AG04450 (cell line): ENCODE results near the gene ADORA1. TPM values are rescaled to one million over a fixed set of nuclear protein-coding genes. Genes with fewer than 3 reads are reported as not detected.

ENCODE experiments used
- CTCF ChIA-PET: fragments of 300-600, 350-600 bp; formaldehyde crosslinking; extraction: SDS; loops from one replicate; lab custom pipeline; 2022; ENCODE audit warnings: antibody characterized with exemption, inconsistent platforms; lab: Charles Lee
- POLR2A ChIA-PET: fragments of 350-600 bp; formaldehyde crosslinking; extraction: SDS; loops from one replicate; lab custom pipeline; 2021; ENCODE audit warnings: antibody characterized with exemption, inconsistent platforms; lab: Yijun Ruan, JAX
- DNase-seq: peaks from one replicate; pipeline ENCODE4 v3.0.0-alpha.2; 2011; ENCODE audit warnings: low read depth, low spot score
- H3K27ac ChIP-seq: one replicate; pipeline ENCODE4 v1.5.1; 2012; ENCODE audit warnings: low read depth, low read length, control low read depth
- H3K27me3 ChIP-seq: one replicate; pipeline ENCODE4 v1.6.0; 2012; ENCODE audit warnings: low read length; ENCODE audit not compliant: control insufficient read depth, insufficient read depth
- H3K4me3 ChIP-seq: 2 replicates; pipeline ENCODE4 v1.5.1; 2011; ENCODE audit warnings: mild to moderate bottlenecking, low read depth, low read length, control low read depth
- H3K9me3 ChIP-seq: 2 replicates; pipeline ENCODE4 v1.5.1; 2012; ENCODE audit warnings: low read length; ENCODE audit not compliant: control insufficient read depth, insufficient read depth
- CTCF ChIP-seq: IDR thresholded peaks from 2 replicates; pipeline ENCODE4 v1.5.1; 2011; ENCODE audit warnings: low read depth, low read length, control low read depth, inconsistent platforms
- polyA plus RNA-seq: library from polyadenylated mRNA; depleted of rRNA; stranded (reverse); fragments of >200 nt; gene quantifications from 2 replicates; pipeline ENCODE4 v1.2.3, GENCODE V29; 2011

The ADORA1 gene
- polyA plus RNA-seq, 1 experiment = 1.7 TPM

DNA sequence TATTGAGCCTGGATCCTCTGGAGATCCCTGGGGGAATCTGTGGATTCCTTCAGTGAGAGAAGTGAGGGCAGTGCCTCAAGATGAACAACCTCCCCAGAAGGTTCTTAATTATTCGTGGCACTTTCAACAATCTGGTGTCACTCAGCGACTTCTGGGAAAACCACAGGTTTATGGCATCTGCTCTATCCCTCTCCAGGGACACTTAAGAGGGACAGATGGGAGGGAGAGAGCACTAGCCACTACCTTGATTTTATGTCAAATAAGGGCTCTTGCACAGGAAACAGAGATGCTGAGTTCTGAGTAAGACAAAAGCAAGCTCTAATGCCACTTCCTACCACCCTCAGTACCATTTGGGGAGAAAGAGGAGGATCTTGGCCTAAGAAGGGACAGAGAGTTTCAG is 80.2 kb downstream of the ADORA1 start:
- Histone ChIP-seq H3K9me3 (no peaks in the 10 kb centered on the region), H3K27ac (no peak overlapping the region), H3K27me3 (peaks cover 7% of the 10 kb centered on the region), H3K4me3 (no peak overlapping the region)
- ChIA-PET CTCF (interaction anchor here (0.7 to 6.1 kb wide), 4 partner anchors 8 to 169 kb away, joined by 3 to 32 read pairs (median 6); no protein-coding TSS in a partner anchor), POLR2A (no interaction called here)
- no peak for TF ChIP-seq CTCF
- DNase-seq = no peak

- Histone ChIP-seq H3K27me3 (peaks cover 7% of the 10 kb centered on the region), H3K9me3 (no peaks in the 10 kb centered on the region), H3K27ac (no peak overlapping the region), H3K4me3 (no peak overlapping the region)
- CTCF ChIA-PET = interaction anchor here (0.7 to 1.3 kb wide), 2 partner anchors 61 to 90 kb away, joined by 3 to 5 read pairs; no protein-coding TSS in a partner anchor
- no peak for DNase-seq
- POLR2A ChIA-PET = no interaction called here
- TF ChIP-seq CTCF = no peak
Observed at GRCh38 chr1:203208181-203208580, 80.7 kb downstream of the ADORA1 start.

- Histone ChIP-seq H3K9me3 (no peaks in the 10 kb centered on the region), H3K4me3 (no peak overlapping the region), H3K27ac (no peak overlapping the region), H3K27me3 (peaks cover 7% of the 10 kb centered on the region)
- CTCF ChIA-PET = interaction anchor here (0.9 to 1.5 kb wide), 3 partner anchors 92 to 171 kb away, joined by 3 to 7 read pairs (median 4); no protein-coding TSS in a partner anchor
- POLR2A ChIA-PET = no interaction called here
- TF ChIP-seq CTCF = no peak
- no peak for DNase-seq
Observed at GRCh38 chr1:203210350-203210749, 82.8 kb downstream of the ADORA1 start.

DNA sequence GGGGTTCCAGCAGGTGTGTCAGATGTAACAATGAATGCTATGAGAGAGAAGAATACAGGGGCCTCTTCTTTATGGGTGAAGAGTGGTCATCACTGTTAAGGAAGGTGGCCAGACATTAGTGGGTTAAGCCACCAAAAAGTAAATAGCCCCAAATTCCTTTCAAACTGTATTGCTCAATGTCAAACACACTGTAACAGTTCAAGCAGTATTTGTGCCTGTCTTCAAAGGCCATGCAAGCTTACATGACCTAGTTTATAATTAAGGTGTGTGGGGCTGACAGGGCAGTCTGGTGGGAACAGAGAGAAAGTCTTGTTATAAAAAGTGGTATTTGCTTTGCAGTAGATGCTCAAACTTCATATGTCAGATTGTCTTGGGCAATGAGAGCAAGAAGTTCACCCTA is 83.5 kb downstream of the ADORA1 start:
- POLR2A ChIA-PET = no interaction called here
- H3K9me3 ChIP-seq = no peaks in the 10 kb centered on the region
- no peak overlapping the region for H3K4me3 ChIP-seq
- peaks cover 7% of the 10 kb centered on the region for H3K27me3 ChIP-seq
- DNase-seq = no peak
- no peak for TF ChIP-seq CTCF
- CTCF ChIA-PET = interaction anchor here (0.6 to 9.0 kb wide), 5 partner anchors 38 to 171 kb away, joined by 3 to 253 read pairs (median 5); no protein-coding TSS in a partner anchor
- H3K27ac ChIP-seq = no peak overlapping the region

DNA sequence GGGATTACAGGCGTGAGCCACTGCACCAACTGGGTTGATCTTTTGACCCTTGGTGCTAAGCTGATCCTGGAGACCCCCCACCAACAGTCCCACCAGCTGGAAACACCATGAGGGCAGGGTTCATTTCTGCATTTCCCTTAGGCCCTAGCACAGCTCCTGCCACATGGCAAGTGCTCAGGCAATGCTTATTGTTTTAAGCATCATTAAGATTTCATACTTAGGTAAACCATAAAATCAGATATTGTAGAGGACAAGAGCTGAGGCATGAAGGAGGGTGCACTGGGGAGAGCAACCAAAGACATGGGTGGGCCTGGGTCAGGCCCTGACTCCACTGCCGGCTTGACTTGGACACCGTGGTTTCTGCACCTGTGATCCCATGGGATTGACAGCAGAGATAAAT is 84.3 kb downstream of the ADORA1 start:
- Histone ChIP-seq H3K27me3 (peaks cover 12% of the 10 kb centered on the region), H3K4me3 (no peak overlapping the region), H3K27ac (no peak overlapping the region), H3K9me3 (no peaks in the 10 kb centered on the region)
- no peak for DNase-seq
- CTCF ChIA-PET = interaction anchor here (1.5 to 9.0 kb wide), 4 partner anchors 39 to 172 kb away, joined by 4 to 253 read pairs (median 6); no protein-coding TSS in a partner anchor
- POLR2A ChIA-PET = no interaction called here
- TF ChIP-seq CTCF = no peak
